Liver (tissue), 9 donors: Measurements from ENCODE around the gene POLA1. TPM values are rescaled to one million over a fixed set of nuclear protein-coding genes. Genes with fewer than 3 reads are reported as not detected.

Experiments used
- DNase-seq: peaks from one replicate; pipeline ENCODE4 v3.0.0-alpha.2; 2017; ENCODE audit warnings: low spot score
- H3K27ac ChIP-seq, 2 donors: one replicate each; pipeline ENCODE4 v1.7.0; 2013; ENCODE audit warnings: inconsistent platforms in 2 of 2, low read length in 2 of 2, control low read depth in 1 of 2, low read depth in 1 of 2, mild to moderate bottlenecking in 1 of 2
- H3K27me3 ChIP-seq, 4 donors: one replicate each; pipeline versions ENCODE4 v1.6.1 to v1.7.0; 2013; ENCODE audit warnings: low read length in 3 of 4, inconsistent platforms in 1 of 4, mild to moderate bottlenecking in 1 of 4, moderate library complexity in 1 of 4; ENCODE audit not compliant: control insufficient read depth in 4 of 4, insufficient read depth in 4 of 4
- H3K36me3 ChIP-seq, 4 donors: one replicate each; pipeline versions ENCODE4 v1.6.1 to v1.7.0; 2013; ENCODE audit warnings: low read length in 3 of 4, mild to moderate bottlenecking in 3 of 4, low read depth in 1 of 4, moderate library complexity in 1 of 4; ENCODE audit not compliant: control insufficient read depth in 4 of 4, insufficient read depth in 3 of 4
- H3K4me1 ChIP-seq, 4 donors: one replicate each; pipeline versions ENCODE4 v1.6.1 to v1.7.0; 2013; ENCODE audit warnings: low read length in 3 of 4, mild to moderate bottlenecking in 3 of 4, moderate library complexity in 1 of 4; ENCODE audit not compliant: control insufficient read depth in 4 of 4, insufficient read depth in 4 of 4
- H3K4me3 ChIP-seq, 3 donors: one replicate each; pipeline versions ENCODE4 v1.6.1 to v1.7.0; 2013; ENCODE audit warnings: low read length in 3 of 3, control low read depth in 1 of 3, low read depth in 1 of 3, mild to moderate bottlenecking in 1 of 3
- H3K9ac ChIP-seq, 2 donors: one replicate each; pipeline ENCODE4 v1.7.0; 2013; ENCODE audit warnings: low read length in 2 of 2, mild to moderate bottlenecking in 2 of 2, moderate library complexity in 2 of 2, control low read depth in 1 of 2, low read depth in 1 of 2
- H3K9me3 ChIP-seq, 4 donors: one replicate each; pipeline versions ENCODE4 v1.6.1 to v1.7.0; 2013; ENCODE audit warnings: low read length in 3 of 4; ENCODE audit not compliant: control insufficient read depth in 4 of 4
- CTCF ChIP-seq: fragments of 150-350 bp; IDR thresholded peaks from 2 replicates; pipeline ENCODE4 v1.5.1; 2017; ENCODE audit warnings: improper control_type of control experiment, low read depth, low read length; ENCODE audit not compliant: missing input control
- FOXA2 ChIP-seq: IDR thresholded peaks from 2 replicates; pipeline ENCODE4 v1.6.1; 2016; ENCODE audit warnings: antibody characterized with exemption
- GABPA ChIP-seq, 2 donors: IDR thresholded peaks in 1 of 2; conservative IDR thresholded peaks in 1 of 2; 2 replicates each; pipeline ENCODE4 v1.6.1; 2016; ENCODE audit warnings: antibody characterized with exemption in 2 of 2, mild to moderate bottlenecking in 1 of 2, moderate library complexity in 1 of 2
- HNF4A ChIP-seq, 2 donors: conservative IDR thresholded peaks; 2 replicates each; pipeline ENCODE4 v1.6.1; 2016; ENCODE audit warnings: antibody characterized with exemption in 2 of 2, mild to moderate bottlenecking in 2 of 2
- HNF4G ChIP-seq: IDR thresholded peaks from 2 replicates; pipeline ENCODE4 v1.6.1; 2016; ENCODE audit warnings: antibody characterized with exemption
- JUND ChIP-seq, 2 donors: IDR thresholded peaks; 2 replicates each; pipeline ENCODE4 v1.6.1; 2016; ENCODE audit warnings: antibody characterized with exemption in 2 of 2
- NR2F2 ChIP-seq: IDR thresholded peaks from 2 replicates; pipeline ENCODE4 v1.6.1; 2016; ENCODE audit warnings: antibody characterized with exemption
- RXRA ChIP-seq, 2 donors: IDR thresholded peaks; 2 replicates each; pipeline ENCODE4 v1.6.1; 2017 to 2018; ENCODE audit warnings: antibody characterized with exemption in 2 of 2, mild to moderate bottlenecking in 1 of 2
- TAF1 ChIP-seq: conservative IDR thresholded peaks from 2 replicates; pipeline ENCODE4 v1.6.1; 2016; ENCODE audit warnings: antibody characterized with exemption, mild to moderate bottlenecking
- WGBS: extraction: QIAGEN DNeasy Blood & Tissue Kit; methylation state at CpG from one replicate; pipeline ENCODE4 v1.1.7; 2013; 5-methylcytosine and 5-hydroxymethylcytosine counted together
- polyA plus RNA-seq, 2 donors: library from polyadenylated mRNA; stranded (reverse) in 1 of 2; unstranded in 1 of 2; fragments of 200-250 nt in 1 of 2; fragments of >200 nt in 1 of 2; fragmentation: Nextera tagmentation in 1 of 2; extraction: Ambion mirVana in 1 of 2; gene quantifications; one replicate each; pipeline versions ENCODE4 v1.2.1 to v1.2.3, GENCODE V29; 2013 to 2015
- total RNA-seq, 2 donors: library from RNA; depleted of rRNA; stranded (reverse); fragments of >200 nt; gene quantifications; one replicate each; pipeline ENCODE4 v1.2.3, GENCODE V29; 2014
- TF ChIP-seq, protein P1 (sequence below): IDR thresholded peaks from 2 replicates; pipeline ENCODE4 v1.6.1; 2016; ENCODE audit warnings: antibody characterized with exemption
- TF ChIP-seq, protein P2 (sequence below): IDR thresholded peaks from 2 replicates; pipeline ENCODE4 v1.6.1; 2016; ENCODE audit warnings: antibody characterized with exemption
- donor health status: healthy.
- donor health status: healthy.
- donor health status: healthy.
- donor health status: healthy.
- donor health status: healthy.

The POLA1 gene
- total and polyA plus RNA-seq, 4 donors: 0.93 to 12.7 (median 4.3) TPM

GRCh38 chrX:24732766-24733500 lies 39.2 kb downstream of the POLA1 start:
- H3K4me1 ChIP-seq: peaks cover 0 to 8% (median 6%) of the 10 kb centered on the region in 4 donors
- no peak overlapping the region for H3K27ac ChIP-seq
- H3K9me3 ChIP-seq: no peaks in the 10 kb centered on the region
- TF ChIP-seq HNF4A (conservative IDR thresholded peaks at IDR 0.05): no peak
- TF ChIP-seq CTCF: no peak
- no peak for TF ChIP-seq TAF1
- no peak for TF ChIP-seq FOXA2
- no peak for TF ChIP-seq JUND (IDR thresholded peaks at IDR 0.05)
- TF ChIP-seq RXRA (IDR thresholded peaks at IDR 0.05): no peak
- TF ChIP-seq GABPA (IDR thresholded peaks at IDR 0.05 in 1 of 2, conservative IDR thresholded peaks at IDR 0.05 in 1 of 2): no peak
- no peak overlapping the region for H3K4me3 ChIP-seq
- no peaks in the 10 kb centered on the region for H3K36me3 ChIP-seq
- H3K9ac ChIP-seq: no peak overlapping the region
- WGBS: 95% methylated on average over 6 of the region's 6 CpGs
- no peak for DNase-seq
- no peaks in the 10 kb centered on the region for H3K27me3 ChIP-seq

DNA sequence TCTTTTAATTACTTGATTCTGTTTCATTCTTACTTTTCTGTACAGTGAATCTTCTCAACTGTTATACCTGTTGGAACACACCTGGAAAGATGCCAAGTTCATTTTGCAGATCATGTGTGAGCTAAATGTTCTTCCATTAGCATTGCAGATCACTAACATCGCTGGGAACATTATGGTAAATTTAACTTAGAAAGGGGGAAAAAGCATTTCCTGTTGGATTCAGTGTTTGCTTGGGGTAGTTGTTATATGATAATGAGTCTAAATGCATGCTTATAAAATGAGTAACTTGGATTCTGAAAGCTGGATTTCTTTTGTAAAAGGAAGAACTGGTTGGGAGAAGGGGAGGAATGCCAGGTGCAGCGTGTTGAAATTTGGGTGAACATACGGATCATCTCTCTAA lies 47.6 kb downstream of the POLA1 start:
- TF ChIP-seq FOXA2 (no peak), GABPA (IDR thresholded peaks at IDR 0.05 in 1 of 2, conservative IDR thresholded peaks at IDR 0.05 in 1 of 2) (no peak), JUND (IDR thresholded peaks at IDR 0.05) (no peak), NR2F2 (no peak), HNF4G (no peak), RXRA (IDR thresholded peaks at IDR 0.05) (no peak)
- TF ChIP-seq, protein P1, sequence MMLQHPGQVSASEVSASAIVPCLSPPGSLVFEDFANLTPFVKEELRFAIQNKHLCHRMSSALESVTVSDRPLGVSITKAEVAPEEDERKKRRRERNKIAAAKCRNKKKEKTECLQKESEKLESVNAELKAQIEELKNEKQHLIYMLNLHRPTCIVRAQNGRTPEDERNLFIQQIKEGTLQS: no peak
- 92% methylated on average over 3 of the region's 3 CpGs for WGBS

GRCh38 chrX:24748196-24748595 lies 54.5 kb downstream of the POLA1 start:
- no peak for DNase-seq
- Histone ChIP-seq H3K27ac (no peak overlapping the region), H3K9me3 (no peaks in the 10 kb centered on the region), H3K4me3 (no peak overlapping the region), H3K9ac (no peak overlapping the region), H3K27me3 (no peaks in the 10 kb centered on the region), H3K4me1 (no peaks in the 10 kb centered on the region), H3K36me3 (peaks cover 0 to 3% (median 0%) of the 10 kb centered on the region in 4 donors)
- WGBS: 81% methylated on average over 3 of the region's 3 CpGs
- TF ChIP-seq, protein P2, sequence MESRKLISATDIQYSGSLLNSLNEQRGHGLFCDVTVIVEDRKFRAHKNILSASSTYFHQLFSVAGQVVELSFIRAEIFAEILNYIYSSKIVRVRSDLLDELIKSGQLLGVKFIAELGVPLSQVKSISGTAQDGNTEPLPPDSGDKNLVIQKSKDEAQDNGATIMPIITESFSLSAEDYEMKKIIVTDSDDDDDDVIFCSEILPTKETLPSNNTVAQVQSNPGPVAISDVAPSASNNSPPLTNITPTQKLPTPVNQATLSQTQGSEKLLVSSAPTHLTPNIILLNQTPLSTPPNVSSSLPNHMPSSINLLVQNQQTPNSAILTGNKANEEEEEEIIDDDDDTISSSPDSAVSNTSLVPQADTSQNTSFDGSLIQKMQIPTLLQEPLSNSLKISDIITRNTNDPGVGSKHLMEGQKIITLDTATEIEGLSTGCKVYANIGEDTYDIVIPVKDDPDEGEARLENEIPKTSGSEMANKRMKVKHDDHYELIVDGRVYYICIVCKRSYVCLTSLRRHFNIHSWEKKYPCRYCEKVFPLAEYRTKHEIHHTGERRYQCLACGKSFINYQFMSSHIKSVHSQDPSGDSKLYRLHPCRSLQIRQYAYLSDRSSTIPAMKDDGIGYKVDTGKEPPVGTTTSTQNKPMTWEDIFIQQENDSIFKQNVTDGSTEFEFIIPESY: no peak

More for the DNA sequence above, 47.6 kb downstream of the POLA1 start:
- H3K9me3 ChIP-seq: no peaks in the 10 kb centered on the region
- no peaks in the 10 kb centered on the region for H3K4me1 ChIP-seq
- H3K4me3 ChIP-seq: no peak overlapping the region
- no peak overlapping the region for H3K27ac ChIP-seq
- H3K27me3 ChIP-seq: no peaks in the 10 kb centered on the region
- no peak overlapping the region for H3K9ac ChIP-seq
- DNase-seq: no peak
- H3K36me3 ChIP-seq: peaks cover 0 to 2% (median 0%) of the 10 kb centered on the region in 4 donors
